ENCODE measurements around the gene RAP1GAP2.
"Not testable (repeated sequence)": the region's sequence is repeated elsewhere in the genome, so short reads cannot be mapped to it uniquely, and the experiment has no call there.

RAP1GAP2 gene

DNA sequence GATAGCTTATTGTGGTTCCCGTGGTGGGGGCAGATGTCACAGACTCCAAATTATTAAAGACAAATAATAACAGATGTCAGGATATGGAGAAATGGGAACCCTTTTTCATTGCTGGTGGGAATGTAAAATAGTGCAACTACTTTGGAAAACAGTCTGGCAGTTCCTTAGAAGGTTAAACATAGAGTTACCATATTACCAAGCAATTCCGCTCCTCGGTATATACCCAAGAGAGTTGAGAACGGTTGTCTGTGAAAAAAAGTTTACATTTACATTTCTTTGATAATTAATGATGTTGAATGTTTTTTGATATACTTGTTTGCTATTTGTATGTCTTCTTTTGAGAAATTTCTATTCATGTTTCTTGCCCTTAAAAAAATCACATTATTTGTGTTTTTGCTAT lies 226.0 kb downstream of the RAP1GAP2 start:
- DNase-seq (ENCODE audit: low read depth in 2 of 2) = no peak

DNA sequence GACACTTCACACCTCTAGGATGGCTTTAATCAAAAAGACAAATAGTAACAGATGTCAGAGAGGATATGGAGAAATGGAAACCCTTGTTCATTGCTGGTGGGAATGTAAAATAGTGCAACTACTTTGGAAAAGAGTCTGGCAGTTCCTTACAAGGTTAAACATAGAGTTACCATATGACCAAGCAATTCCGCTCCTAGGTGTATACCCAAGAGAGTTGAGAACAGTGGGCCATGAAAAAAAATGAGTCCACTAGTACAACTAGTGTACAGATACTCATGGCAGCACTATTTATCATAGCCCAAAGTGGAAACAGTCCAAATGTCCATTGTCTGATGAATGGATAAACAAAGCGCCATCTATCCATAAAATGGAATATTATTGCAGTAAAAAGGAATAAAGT lies 228.1 kb downstream of the RAP1GAP2 start:
- DNase-seq (ENCODE audit: low read depth in 2 of 2) = no peak

DNA sequence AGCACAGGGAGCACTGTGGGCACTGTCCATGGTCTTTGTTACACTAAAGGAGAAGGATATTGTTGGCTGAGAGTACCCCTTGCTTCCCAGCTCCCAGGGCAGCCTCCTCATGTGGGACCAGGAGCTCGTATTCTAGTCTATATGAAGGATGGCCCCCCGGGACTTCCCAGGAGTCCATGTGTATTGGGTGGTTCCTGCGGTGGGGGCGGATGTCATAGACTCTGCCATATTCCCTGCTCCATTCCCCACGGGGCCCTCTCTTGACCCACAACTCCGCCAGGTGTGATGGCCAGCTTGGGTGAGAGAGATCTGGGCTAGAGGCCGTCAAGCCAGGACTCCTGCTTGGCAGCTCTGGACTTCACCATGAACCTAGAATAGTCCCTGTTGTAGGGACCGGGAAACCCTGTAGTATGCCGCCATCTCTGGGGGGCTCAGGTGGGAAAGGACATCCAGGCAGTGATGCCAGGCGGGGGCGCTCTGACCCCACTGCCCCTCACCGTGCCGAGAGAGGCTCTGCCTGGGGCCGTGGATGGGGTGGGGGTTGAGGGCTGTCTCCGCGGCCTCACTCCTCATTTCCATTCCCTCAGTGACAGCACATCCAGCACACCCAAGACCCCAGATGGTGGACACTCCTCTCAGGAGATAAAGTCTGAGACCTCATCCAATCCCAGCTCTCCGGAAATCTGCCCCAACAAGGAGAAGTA lies 229.3 kb downstream of the RAP1GAP2 start:
- DNase-seq (ENCODE audit: low read depth in 2 of 2) = no peak

DNA sequence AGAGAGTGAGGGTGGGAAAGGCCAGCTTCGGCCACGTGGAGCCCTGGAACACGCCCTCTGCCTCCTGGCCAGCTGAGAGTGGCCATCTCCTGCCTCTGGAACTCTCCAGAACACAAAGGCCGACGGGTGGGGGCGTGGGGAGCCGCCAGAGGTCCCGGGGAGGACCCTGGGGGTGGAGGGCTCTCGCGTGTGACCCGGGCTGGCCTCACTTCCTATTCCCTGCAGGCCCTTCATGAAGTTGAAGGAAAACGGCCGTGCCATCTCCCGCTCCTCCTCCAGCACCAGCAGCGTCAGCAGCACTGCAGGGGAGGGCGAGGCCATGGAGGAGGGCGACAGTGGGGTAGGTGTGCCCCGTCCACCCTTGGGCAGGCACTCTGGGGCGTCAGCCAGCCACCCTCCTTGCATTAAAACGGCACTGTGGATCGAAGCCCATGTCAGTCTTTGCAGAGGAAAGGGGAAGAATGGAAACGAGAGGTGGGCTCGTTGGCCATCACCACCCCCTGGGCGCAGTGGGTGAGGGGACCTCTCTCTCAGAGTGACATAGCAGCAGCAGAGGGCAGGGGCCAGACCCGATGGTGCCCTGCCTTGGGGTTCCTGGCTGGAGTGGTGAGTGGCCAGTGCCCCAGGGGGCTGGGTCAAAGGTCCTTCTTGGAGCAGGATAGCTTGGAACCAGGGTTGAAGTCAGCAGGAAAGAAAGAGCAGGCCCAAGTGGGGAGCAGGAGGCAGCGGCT lies 230.1 kb downstream of the RAP1GAP2 start:
- DNase-seq (ENCODE audit: low read depth in 2 of 2) = no peak

DNA sequence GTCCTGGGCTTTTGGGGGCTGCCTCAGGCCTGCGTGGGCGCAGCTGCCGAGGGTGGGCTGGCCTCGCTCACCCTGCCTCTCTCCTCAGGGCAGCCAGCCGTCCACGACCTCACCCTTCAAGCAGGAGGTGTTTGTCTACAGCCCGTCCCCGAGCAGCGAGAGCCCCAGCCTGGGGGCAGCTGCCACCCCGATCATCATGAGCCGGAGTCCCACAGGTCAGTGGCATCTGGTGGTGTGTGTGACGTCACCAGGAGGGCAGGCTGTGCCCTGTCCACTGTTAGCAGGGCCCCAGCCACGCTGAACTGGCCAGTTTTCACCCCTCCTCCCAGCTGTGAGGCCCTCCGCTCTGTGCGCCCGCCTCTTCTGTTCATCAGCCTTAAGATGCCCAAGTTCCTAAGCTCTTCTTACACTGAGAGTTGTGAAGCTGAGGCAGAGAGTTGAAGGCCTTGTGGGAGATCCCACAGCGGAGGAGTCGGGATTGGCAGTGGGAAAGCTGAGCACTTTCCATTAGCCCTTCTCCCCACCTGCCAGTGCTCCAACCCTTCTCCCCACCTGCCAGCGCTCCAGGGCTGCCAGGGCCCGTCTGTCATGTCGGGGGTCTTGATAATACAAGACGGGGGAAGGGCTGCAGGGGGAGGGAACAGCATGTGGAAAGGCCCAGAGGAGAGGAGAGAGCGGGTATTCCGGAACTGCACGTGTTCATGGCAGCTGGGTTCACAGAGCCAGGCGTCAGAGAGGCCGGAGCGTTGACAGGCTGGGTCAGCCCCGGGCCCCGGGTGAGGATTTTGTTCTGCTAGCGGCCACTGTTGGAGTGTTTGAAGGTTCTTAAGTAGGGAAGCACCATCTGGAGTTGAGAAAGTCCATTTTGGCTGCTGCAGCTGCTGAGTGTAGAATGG lies 230.9 kb downstream of the RAP1GAP2 start:
- no peak for DNase-seq (ENCODE audit: low read depth in 2 of 2)

DNA sequence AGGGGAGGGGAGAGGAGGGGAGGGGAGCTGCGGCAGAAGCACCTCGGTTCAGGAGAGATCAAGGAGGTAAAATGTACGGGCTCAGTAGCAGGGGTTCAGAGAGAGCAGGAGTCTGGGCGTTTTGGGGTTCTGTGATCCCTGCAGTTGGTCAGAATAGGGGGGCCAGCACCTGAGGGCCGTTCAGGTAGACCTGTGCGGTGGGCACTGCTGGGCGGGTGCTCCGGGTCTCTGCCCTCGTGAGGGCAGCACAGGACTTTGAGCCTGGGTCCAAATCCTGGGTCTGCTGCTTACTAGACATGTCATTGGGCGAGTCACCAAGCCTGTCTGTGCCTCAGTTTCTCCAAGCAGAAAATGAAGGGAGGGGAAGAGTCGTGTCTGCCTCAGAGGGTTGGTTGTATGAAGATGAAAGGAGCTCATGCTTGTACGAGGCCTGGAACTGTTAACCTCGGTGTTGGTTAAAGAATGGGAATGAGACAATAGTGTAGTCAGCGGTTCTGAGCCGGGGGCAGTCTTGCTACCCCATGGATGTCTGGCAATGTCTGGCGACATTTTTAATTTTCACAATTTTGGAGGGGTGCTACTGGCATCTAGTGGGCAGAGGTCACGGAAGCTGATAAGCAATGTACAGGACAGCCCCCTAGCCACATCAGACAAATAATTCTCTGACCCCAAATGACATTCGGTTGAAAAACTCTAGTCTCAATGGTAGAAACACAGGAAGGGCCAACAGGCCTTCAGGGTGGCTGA lies 231.7 kb downstream of the RAP1GAP2 start:
- no peak for DNase-seq (ENCODE audit: low read depth in 2 of 2)

DNA sequence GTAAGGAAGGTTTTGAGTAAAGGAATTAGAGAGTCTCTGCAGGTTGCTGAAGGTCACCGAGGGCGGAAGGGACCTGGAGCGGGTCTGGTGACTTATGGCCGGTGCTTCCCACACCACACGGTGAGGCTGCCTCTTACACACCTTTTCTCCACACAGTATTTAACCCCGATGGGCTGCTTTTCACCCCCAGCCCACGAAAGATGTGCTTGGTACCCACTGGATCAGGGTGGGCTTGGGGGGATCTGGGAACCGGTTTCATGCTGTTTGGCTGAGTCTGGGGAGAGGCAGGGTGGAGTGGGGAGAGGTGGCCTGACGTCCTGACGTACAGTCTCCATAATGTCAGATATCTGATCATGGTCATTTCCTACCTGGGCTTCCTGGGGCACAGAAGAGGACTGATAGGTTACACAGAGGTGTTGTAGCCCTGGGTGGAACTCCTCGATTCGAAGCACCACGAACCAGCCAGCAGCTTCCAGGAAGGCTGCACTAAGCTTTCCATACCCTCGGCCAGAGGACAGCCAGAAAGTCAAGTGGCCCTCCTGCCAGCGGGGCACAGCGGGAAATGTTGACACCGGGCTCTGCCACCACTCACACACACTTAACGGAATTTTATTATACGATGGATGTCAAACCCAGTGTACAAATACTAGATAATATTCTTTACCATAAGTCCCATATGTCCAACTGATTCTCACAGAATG lies 233.1 kb downstream of the RAP1GAP2 start:
- DNase-seq (ENCODE audit: low read depth in 2 of 2) = no peak

DNA sequence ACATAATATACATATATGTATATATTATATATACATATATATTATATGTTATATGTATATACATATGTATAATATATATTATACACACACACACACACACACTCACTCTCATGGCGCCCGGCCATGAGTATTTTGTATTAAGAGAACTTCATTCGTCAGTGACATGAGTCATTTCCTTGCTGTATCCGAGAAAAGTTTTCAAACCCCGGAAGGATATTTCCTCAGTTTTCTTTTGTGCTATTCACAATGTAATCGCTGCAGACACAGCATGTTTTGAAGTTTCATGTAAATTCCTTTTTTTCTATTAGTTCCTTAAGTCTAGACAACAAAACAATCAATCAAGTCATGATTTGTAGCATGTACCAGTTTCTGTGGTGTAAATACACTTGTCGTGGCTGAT lies 233.9 kb downstream of the RAP1GAP2 start:
- DNase-seq (ENCODE audit: low read depth in 2 of 2) = no peak

DNA sequence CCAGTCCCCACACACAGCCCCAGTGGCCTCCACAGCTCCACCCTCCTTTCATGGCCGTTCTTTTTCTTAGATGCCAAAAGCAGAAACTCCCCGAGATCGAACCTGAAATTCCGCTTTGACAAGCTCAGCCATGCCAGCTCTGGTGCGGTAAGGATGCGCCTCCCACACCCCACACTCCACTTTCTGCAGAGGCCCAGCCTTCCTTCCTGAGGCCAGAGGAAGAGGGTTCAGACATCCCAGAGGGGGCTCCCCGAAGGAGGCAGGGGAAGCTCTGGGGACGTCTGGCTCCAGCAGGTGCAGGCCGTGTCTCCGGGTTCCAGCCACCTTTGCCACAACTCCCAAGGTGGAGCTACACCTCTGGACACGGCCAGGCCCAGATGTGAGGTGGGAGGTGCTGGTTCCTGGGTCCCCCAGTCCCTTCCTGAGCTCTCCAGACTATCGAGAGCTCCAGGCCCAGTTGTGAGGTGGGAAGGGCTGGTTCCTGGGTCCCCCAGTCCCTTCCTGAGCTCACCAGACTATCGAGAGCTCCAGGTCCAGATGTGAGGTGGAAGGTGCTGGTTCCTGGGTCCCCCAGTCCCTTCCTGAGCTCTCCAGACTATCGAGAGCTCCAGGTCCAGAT lies 234.7 kb downstream of the RAP1GAP2 start:
- DNase-seq (ENCODE audit: low read depth in 2 of 2) = not testable (repeated sequence)

DNA sequence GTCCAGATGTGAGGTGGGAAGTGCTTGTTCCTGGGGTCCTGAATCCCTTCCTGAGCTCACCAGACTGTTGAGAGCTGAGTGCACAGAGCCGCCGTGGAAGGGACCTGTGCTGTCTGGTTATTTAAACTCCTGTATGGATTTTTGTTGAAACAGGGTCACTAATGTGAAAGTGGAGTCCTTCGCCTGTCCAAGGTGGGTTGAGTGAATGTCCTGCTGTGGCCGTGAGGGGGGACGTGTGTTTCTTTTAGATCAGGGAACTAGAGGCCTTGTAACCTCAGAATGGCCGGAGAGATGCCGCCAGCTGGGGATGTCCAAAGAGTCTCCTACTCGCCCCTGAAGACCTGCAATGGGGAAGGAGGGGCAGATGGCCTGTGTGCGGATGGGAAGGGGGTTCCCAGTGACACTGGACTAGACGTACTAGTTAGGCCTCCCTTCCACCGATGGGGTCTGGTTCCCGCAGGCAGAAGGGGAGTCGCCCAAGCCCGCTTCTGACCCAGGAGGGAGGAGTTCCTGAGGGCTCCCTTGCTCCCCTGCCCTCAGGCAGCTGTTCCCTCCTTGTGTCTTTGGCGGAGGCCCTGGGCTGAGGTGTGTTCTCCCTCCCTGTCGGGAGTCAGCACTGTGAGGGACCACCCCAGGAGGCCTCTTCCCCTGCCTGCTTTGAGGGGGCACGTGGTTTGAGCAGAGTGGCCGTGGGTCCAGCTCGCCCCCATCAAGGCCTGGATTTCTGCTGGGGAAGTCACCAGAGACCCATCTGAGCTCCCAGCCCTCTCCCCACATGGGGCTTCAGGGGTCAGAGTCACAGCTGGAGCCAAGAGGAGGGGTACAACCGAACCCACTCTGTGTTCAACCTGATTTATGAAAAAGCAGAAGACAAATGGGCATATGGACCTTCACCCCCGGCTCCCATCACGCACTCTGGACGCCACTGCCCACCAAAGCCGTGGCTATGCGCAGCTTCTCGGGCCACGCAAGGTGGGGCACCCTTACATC lies 236.3 kb downstream of the RAP1GAP2 start:
- DNase-seq (ENCODE audit: low read depth in 2 of 2) = no peak

DNA sequence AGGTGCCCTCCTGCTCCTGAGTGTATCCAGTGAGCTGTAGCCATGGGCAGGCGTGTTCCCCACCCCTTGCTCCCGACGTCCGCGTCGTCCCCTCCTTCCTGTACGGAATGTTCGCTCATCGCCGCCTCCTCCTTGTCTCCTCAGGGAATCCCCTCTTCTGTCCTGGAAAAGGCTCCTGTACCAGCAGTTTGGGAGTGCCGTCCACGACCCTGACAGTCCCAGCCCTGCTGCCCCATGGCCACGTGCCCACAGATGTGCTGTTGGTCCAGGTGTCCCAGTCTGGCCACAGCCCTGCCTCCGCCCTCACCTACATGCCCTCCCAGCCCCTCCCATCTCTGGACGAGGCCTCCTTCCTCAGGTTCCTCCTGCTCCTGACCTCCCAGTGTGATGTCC lies 237.0 kb downstream of the RAP1GAP2 start:
- DNase-seq (ENCODE audit: low read depth in 2 of 2) = no peak

DNA sequence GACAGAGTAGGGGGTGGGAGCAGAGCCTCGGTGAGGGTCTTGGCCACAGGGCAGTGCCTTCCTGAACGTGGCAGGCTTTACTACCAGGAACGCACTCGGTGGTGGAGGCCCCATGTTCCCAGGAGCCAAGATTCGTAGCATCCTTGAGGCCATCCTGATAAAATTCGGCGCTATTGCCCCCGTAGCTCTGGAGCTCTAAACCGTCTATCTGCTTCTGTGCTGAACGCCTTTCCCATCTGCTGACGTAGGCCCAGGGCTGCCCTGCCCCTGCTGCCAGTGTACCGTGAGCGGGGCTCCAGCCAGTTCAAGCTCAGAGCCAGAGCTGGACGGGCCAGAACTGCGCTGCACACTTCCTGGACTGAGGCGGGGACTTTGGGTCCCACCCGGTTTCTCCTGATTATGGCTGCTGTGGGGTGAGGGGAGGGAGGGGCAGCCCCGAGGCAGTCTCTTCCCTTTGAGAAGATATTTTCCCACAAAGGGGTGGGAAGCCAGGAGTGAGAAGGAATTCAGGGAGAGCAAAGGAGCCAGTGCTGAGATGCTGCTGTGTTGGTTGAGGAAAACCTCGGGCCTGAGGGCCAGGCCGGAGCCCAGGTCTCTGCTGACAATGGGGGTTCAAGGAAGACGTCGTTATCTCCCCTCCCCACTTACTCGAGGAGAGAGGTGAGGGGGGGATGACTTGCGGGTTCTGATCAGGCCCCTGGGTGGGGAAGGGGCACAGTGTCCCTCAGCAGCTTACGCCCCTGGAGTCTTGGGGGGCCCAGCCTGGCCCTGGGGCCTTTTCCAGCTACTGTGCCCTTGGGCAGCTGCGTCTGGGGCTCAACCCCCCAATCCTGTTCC lies 237.7 kb downstream of the RAP1GAP2 start:
- no peak for DNase-seq (ENCODE audit: low read depth in 2 of 2)

DNA sequence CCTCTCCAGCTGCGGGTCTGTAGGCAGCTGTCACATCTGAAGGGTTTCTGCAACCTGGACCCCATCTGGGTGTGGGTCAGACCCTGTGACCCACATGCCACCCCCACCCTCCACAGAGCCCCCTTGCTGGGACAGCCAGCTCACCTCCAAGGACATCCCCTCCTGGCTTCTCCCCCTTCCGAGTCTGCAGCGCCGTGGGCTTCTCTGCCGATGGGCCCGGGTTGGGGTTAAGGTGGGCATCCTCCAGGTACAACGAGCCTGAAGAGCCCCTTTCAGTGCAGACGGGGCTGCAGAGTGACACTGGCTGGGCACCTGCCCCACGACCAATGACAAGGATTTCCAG lies 238.3 kb downstream of the RAP1GAP2 start:
- DNase-seq (ENCODE audit: low read depth in 2 of 2) = no peak

DNA sequence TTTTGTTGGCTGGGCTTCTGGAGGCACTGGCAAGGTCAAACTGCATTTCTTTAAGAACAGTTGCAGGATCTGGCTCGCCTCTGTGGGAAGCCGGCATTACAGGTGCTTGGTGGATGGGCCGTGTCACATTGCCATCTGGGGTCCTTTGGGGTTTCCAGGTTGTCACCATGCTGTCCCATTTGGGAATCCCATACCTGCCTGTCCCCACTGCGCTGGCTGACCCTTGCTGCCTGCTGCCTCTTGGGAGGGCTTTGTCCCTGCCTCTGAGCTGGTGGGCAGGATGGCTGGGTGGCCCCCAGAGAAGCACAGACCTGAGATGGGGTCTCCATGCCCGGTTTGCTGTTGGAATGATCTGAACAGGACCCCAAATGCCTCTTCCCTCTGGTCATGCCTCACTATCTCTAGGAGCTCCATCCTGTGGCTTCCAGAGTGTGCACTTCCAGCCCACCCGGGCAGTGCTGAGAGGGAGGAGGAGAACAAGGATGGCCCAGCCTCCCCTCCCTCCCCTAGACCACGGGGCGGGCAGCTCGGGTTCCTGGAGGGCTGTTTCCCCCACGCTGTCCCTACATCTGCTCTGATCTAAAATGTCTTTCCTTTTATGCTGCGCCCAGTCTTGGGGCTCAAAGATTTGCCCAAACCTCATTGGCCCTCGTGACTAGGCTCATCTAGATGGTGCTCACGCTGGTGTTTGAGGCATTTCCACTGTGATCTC lies 239.2 kb downstream of the RAP1GAP2 start:
- DNase-seq (ENCODE audit: low read depth in 2 of 2) = no peak

DNA sequence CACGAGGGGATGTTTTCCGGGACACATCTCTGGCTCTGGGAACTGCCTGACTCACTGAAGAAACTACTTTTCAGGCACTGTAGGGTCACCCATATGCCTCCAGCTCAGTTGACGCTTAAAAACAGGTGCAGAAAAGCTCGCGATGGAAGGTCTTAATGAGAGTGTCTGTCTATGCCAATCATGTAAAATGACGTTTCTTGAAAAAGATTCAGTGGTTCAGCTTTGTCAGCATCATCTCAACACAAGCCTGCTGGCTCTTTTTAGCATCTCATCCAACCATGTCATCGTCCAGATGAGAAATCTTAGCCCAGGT lies 239.7 kb downstream of the RAP1GAP2 start:
- DNase-seq (ENCODE audit: low read depth in 2 of 2) = no peak

DNA sequence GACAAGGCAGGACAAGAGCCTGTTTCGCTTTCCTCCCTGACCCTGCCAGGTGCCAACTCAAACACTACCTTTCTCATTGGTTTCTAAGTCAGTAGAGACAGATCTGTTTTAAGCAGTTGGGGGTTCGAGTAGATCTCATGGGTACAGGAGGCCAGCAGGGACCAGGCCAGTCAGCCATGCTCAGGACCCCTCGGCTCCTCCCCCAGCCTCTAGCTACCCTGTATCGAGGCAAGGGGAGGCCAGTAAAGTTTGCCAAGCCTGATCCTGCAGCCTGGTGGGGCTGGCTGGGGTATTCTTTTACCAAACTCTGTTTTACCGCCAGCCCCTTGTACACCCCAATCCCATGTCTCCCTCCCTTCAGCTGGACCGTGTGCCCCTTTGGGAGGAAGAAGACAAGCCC lies 240.6 kb downstream of the RAP1GAP2 start:
- DNase-seq (ENCODE audit: low read depth in 2 of 2) = no peak

DNA sequence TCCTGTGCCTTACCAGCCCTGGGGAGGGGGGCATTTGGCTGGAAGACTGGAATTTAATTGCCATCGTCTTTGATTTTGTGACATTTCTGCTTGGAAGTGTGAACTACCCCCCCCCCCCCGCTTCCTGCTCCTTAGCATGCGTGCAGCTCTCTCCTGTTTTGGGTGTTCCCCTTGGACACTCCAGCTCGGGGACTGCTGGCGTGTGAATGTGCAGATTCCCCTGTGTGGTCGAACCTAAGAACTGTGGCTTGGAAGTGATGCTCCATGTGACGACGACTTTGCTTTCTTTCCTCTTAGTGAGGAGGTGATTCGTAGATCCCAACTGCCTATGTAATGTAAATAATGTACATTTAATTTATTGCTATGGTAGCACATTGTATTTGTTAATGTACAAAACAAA lies 241.0 kb downstream of the RAP1GAP2 start:
- no peak for DNase-seq (ENCODE audit: low read depth in 2 of 2)

DNA sequence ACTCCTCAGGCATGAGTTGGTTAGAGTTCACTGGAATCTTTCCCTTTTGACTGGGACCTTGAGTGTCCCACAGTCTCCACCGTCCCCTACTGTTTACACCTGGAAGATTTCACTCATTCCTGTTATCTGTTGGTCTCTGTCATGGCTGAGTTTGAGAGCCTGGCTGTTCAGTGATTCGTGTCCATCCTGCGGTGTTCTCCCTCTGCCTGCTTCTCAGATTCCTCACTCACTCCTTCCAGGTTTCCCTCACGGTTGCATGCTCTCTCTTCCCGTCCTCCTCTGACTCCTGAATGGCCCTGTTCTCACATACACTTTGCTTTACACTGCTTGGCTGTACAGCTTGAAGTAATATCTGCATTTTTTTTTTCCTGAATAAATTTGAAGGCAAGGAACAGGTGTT lies 242.7 kb downstream of the RAP1GAP2 start:
- no peak for DNase-seq (ENCODE audit: low read depth in 2 of 2)

Data from stimulated activated CD4-positive, alpha-beta T cell treated with anti-CD3 and anti-CD28 coated beads, Interleukin-4, amount 100 ng/mL, for 48 hours (primary cell).